ENCODE results near the gene DSCAML1.

Gene DSCAML1

GRCh38 chr11:117551761-117552343 lies 245.2 kb downstream of the DSCAML1 start:
- no peak for DNase-seq (ENCODE audit: low read depth in 2 of 2)

DNA sequence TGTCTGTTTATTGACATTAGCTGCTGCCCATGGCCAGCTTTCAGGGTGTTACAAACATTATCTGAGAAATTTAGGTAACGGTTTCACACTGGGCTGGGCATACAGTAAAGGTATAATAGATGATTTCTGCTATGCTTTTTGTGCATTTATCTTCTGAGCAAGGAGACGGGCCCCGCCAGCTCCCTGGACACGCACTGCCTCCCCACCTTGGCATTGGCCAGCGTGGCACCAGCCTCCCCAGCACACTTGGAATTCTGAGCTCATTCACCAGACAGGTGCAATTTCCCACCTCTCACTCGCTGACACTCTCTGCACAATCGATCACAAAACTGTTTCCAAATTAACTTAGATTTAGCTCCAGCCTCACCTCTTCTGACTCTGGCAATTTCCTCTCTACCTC lies 246.6 kb downstream of the DSCAML1 start:
- DNase-seq (ENCODE audit: low read depth in 2 of 2), result no peak

- no peak for DNase-seq (ENCODE audit: low read depth in 2 of 2)
Measured at GRCh38 chr11:117549417-117549816, 247.6 kb downstream of the DSCAML1 start.

DNA sequence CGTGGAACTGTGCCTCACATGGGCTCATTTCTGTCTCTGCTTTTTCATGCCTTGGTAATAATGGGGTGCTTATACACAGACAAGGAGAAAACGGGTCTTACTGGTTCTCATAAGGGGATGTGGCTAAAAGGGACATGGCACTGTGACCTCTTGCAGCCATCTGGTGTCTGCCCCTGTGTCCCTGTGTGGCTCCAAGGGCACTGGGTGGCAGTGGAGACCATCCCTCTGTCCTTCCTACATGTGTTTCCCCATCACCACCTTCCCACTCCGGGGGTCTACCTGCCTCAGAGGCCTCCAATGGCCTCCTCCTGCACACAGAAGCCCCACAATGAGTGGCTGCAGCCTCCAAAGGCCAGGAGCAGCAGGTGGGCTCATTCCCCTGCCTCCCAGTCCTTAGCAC lies 248.1 kb downstream of the DSCAML1 start:
- no peak for DNase-seq (ENCODE audit: low read depth in 2 of 2)

DNA sequence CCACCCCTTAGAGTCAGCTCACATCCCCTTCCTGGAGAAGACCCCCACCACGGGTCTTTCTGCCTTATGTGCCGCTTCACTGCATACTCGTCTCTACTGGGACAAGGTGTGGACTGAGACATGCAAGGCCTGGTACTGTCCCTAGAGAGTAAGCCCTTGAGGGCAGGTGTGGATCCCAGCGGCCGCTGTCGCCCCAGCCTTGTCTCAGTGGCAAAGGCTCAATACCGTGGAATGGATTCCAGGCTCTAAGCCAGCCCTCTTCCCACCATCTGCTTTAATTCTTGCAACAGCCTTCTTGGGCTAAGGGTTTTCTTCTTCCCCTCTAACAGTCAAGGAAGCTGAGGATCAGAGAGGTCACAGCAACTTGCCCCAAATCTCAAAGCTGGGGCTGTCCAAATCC lies 249.1 kb downstream of the DSCAML1 start:
- no peak for DNase-seq (ENCODE audit: low read depth in 2 of 2)

DNA sequence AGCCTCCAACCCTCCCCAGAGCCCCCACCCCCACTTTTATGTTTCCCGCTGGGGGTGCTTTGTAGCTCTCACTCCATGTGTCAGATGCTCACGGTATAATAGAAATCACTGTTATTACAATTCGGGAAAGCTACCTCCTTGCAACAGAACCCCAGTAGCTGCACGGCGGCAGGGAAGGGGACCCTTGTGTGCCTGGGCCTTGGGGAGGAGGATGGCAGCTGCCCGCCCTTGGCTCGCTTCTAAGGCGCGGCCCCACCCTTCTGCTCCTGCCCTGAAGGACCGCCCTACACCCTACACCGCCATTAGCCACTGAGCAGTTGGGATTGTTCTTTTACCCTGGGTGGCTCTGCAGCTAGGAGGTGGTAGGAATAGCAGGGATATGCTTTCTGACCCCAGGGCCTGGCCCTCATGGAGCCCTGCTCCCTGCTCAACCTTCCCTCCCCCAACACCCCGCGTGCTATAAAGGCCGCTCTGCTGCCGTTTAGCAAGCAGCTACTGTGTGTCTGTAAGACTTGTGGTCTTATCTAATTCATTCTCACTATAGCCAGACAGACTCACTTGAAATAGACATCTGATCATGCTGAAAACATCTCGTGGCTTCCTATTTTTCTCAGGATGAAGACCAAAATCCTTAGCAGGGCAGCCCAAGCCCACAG lies 249.7 kb downstream of the DSCAML1 start:
- no peak for DNase-seq (ENCODE audit: low read depth in 2 of 2)

- no peak for DNase-seq (ENCODE audit: low read depth in 2 of 2)
Measured at GRCh38 chr11:117546431-117547194, 250.4 kb downstream of the DSCAML1 start.

DNA sequence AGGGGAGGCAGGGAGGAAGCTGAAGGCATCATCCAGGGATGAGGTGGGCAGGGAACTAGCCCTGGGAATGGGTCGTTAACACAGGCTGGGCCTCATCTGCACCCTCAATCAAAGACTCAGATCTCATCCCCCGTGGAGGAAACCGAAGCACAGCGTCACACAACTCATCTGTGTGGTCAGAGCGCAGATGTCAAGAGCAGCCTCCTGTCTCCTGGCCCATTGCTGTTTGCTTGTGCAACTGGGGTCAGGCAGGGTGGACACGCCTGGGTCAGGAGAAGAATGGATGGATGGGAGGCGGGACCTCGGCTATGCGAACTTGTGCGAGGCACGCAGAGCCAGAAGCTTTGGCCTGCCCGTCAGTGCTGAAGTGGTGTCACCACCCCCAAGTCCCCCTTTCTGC lies 251.3 kb downstream of the DSCAML1 start:
- DNase-seq (ENCODE audit: low read depth in 2 of 2), result no peak

GRCh38 chr11:117544130-117544800 lies 252.8 kb downstream of the DSCAML1 start:
- DNase-seq (ENCODE audit: low read depth in 2 of 2), result no peak

DNA sequence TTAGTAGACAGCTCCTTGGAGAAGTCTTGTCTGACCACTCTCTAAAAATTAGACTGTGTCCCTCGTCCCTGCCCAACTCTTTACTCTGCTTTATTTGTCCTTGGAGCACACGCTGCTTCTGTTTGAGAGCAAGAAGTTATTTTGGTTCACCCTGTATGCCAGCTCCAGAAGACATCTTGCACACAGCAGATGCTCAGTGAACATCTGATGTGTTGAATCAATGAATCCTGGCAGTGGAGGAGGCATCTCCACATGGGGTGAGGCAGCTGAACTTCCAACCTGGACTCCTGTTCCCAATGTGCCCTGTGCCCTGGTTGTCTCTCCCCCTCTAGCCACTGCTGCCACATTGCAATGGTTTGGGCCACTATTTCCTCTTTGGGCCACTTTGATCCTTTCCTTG lies 255.8 kb downstream of the DSCAML1 start:
- no peak for DNase-seq (ENCODE audit: low read depth in 2 of 2)

GRCh38 chr11:117538263-117539135 lies 258.5 kb downstream of the DSCAML1 start:
- no peak for DNase-seq (ENCODE audit: low read depth in 2 of 2)

DNA sequence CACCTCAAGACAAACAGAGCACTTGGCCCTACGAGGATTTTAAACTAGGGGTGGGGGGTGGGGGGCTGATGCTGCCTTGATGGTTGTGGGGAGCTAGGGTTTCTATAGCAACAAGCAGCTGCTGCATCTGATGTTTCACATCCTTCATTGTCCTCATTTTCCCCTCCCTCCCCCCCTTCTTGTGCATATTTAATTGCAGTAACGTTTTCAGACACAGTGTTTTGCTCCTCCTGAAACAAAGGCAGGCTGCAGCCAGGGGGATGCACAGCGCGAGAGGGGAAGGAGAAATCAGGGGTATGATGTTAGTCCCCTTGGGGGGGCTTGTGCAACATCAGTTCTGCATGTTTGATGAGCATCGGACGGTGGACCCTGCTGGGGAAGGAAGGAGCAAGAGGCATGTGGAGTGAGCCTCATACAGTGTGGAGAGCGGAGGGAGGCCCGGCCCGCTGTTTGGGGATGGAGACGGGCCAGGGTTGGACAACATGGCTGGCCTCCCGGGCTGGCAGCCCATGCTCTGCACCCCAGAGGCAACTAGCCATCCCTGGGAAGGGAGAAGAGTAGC lies 261.1 kb downstream of the DSCAML1 start:
- DNase-seq (ENCODE audit: low read depth in 2 of 2), result no peak

DNA sequence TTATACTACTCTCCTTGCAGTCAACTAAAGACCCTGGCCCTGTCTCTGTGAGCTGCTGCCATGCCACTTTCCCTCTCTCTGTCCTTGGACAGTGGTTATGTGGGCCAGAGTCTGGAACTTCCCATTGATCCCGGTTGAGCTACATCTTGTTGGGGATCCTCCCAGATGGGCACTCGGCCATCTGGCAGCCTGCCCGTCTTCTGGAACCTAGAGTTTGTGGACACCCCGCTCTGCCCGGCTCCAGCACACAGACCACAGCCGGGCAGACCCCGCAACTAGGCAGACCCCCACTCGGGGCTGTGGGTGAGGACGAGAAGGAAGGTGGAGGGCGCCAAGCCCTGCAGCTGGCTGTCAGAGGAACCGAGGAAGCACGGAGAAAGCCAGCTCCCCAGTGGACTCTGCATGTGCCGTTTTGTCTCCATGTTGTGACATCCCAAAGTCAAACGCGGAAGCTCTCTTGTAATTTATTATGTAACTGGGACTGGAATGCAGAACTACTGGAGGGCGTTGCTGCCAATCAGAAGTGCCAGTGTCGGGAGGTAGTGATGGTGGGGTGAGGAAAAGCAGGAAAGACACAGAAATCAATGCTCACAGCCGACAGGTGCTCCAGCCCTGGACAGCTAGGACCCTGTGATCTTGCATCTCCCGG lies 261.7 kb downstream of the DSCAML1 start:
- DNase-seq (ENCODE audit: low read depth in 2 of 2), result no peak

- DNase-seq (ENCODE audit: low read depth in 2 of 2), result no peak
Measured at GRCh38 chr11:117532568-117532967, 264.4 kb downstream of the DSCAML1 start.

GRCh38 chr11:117529816-117530215 lies 267.2 kb downstream of the DSCAML1 start:
- DNase-seq (ENCODE audit: low read depth in 2 of 2), result no peak

DNA sequence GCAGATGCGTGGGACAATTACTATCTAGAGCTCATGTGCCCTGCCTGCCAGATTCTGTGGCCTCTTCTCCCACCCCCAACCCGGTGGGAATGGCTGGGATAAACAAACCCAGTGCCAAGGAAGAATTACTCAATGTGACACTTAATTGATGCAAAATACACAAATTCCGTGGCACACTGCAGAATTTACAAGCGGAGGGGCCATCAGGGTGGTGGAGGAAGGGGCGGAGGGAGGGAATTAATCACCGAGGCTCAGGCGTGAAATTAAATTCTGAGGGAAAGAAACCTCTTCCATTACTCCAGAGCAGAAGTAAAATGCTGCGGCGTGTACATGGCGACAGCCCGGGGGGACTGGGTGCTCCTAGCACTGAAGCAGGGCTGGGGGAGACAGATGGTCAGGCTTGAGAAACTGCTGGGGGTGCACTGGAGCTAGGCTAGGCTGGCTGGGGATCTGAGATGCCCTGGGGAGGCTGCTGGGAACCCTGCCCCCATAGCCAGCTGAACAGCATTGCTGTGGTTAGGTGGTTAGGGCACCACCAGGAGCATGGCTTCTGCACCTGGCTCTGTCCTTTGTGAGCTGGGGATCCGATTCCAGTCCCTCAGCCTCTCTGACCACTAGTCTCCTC lies 268.8 kb downstream of the DSCAML1 start:
- DNase-seq (ENCODE audit: low read depth in 2 of 2), result no peak

GRCh38 chr11:117527271-117527670 lies 269.7 kb downstream of the DSCAML1 start:
- no peak for DNase-seq (ENCODE audit: low read depth in 2 of 2)

GRCh38 chr11:117525866-117526542 lies 271.0 kb downstream of the DSCAML1 start:
- DNase-seq (ENCODE audit: low read depth in 2 of 2), result no peak

- no peak for DNase-seq (ENCODE audit: low read depth in 2 of 2)
Measured at GRCh38 chr11:117524468-117525183, 272.4 kb downstream of the DSCAML1 start.

Data from activated CD8-positive, alpha-beta memory T cell treated with anti-CD3 and anti-CD28 coated beads for 4 hours (primary cell).